GM18507 (cell line): ENCODE results near the gene MED22.
"Not testable (repeated sequence)": the region's sequence is repeated elsewhere in the genome, so short reads cannot be mapped to it uniquely, and the experiment has no call there.

Source experiments
- DNase-seq: peaks from one replicate; pipeline ENCODE4 v3.0.0; 2011; ENCODE audit warnings: low read depth; ENCODE audit not compliant: insufficient read length; ENCODE audit errors: extremely low spot score
- FAIRE-seq: peaks from 2 replicates; lab custom pipeline; 2011; peaks lifted over from hg19 to GRCh38; lab: Jason Lieb, UNC

The MED22 gene

GRCh38 chr9:133321411-133321935 is 26.5 kb downstream of the MED22 start:
- no peak for DNase-seq
- FAIRE-seq: no peak

DNA sequence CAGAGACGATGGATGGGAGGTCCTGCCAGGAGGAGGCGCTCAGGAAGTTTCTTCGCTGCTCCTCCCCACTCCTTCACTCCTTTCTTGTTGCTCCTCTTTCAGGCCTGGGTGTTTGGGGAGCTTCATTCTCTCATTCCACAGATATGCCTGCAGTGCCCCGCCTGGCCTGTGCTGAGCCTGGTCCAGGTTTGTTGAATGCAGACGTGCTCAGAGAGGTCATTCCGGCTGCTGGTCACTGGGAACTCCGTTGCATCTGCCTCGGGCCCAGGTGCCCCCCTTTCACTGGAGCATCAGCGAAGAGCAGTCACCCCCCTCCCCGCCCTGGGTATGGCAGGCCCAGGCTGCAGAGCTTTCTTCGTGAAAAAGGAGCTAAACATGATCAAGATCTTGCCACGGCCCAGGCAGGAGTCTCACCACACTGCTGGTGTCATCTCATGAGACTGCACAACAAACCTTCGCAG is 27.5 kb downstream of the MED22 start:
- FAIRE-seq (no peak), DNase-seq (no peak)

DNA sequence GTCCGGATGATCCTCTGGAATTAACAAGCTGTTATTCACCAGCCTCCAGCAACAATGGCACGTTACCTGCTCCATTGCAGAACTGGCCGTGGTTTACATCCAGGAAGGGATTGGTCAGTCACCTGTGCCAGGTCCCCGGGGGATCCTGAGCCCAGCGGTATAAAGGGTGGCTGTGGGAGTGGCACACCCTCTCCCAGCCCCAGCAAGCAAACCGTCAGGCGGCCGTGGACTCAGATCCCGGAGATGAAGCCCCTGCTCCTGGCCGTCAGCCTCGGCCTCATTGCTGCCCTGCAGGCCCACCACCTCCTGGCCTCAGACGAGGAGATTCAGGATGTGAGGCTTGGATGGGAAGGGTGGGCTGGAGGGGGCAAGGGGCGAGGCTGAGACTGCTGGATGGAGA is 30.4 kb downstream of the MED22 start:
- not testable (repeated sequence) for FAIRE-seq, DNase-seq

DNA sequence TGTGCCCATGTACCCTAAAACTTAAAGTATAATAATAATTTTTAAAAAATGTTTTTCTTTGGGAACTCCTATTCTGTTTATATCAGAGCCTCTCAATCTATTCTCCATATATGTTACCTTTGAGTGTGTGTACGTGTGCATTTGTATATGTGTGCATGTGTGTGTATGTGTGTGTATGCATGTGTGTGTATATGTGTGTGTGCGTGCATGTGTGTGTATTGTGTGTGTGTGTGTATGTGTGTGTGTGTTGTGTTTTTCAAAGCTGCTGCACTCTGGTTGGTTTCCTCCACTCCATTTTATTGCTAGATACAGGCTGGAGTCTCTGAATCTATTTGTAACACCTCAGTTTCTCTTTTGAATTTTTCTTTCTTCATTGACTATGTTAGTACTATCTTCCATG is 31.9 kb downstream of the MED22 start:
- no peak for DNase-seq
- FAIRE-seq: no peak

DNA sequence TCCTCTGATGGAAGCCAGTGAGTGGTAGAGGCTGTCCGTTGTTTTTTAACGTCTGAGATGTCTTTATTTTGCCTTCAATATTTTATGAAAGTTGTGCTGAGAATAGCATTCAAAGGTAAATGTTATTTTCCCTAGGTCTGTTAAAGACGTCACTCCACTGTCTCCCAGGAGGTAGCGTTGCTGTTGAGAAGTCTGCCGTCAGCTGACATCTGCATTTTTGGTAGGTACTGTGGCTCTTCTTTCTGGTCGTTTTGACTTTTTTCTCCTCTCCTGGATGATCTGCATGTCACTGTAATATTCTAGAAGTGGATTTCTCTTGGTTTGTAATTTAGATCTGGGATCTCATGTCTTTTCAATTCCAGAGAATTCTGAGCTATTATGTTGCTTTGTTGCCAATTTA is 38.3 kb downstream of the MED22 start:
- FAIRE-seq (no peak), DNase-seq (no peak)

GRCh38 chr9:133307301-133307700 is 40.6 kb downstream of the MED22 start:
- DNase-seq: no peak
- no peak for FAIRE-seq

DNA sequence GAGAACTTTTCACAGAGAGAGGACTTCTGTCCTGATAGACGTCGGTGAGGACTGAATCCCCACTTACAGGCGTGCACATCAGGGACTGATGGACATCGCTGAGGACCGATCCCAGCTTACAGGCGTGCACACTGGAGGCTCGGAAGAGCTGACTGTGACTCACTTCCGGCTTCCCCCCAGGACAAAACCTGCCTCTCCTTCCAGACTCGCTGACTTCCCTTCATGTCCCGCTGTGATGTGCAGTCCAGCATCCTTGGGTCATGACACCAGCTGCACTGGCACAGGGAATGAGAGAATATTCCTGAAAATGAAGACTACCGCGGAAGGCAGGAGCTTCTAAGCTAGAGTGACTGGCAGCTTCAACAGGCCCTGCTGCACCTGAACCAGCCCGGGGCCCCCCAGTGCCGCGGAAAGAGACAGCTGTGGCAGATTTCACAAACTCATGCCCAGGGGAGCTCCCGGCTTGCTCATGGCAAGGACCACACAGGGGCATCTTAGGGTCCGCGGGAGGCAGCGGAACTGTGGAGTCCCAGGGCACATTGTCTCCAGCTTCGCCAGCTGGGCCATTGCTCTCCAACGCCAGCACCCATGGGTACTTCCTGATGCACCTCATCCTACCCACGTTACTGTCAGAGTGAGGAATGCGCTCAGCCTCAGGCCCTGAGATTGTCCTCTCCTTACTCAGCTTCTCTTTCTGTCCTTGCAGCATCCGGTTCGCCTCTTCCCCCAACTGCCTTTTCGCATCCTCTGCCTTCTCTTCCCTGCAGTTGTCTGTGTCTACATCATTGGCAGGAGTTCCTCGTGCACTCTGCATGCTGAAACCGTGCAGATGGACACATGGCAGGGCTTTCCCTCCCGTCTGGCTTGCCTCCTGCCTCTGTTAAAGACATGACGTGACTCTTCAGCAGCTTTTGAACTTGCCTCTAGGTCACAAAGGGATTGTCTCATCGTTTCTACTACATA is 41.4 kb downstream of the MED22 start:
- DNase-seq: no peak
- FAIRE-seq: no peak

GRCh38 chr9:133305731-133306130 is 42.2 kb downstream of the MED22 start:
- FAIRE-seq: no peak

GRCh38 chr9:133304477-133305377 is 43.2 kb downstream of the MED22 start:
- no peak for DNase-seq
- FAIRE-seq: no peak

More at GRCh38 chr9:133305731-133306130, 42.2 kb downstream of the MED22 start:
- DNase-seq: no peak

DNA sequence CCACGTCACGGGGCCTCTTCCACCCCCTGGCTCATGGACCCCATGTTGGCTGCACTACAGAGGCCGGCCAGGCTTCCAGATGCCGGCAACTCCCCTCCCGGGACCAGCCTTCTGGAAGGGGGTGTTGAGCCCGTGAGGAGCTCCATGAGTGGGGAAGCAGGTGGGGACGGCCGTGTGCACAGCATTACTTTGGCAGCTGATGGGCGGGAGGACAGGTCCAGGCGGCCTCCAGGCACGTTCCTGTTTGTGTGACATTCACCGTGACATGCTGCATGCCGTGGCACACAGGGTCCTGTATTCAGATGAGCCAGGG is 43.8 kb downstream of the MED22 start:
- DNase-seq (no peak), FAIRE-seq (no peak)

DNA sequence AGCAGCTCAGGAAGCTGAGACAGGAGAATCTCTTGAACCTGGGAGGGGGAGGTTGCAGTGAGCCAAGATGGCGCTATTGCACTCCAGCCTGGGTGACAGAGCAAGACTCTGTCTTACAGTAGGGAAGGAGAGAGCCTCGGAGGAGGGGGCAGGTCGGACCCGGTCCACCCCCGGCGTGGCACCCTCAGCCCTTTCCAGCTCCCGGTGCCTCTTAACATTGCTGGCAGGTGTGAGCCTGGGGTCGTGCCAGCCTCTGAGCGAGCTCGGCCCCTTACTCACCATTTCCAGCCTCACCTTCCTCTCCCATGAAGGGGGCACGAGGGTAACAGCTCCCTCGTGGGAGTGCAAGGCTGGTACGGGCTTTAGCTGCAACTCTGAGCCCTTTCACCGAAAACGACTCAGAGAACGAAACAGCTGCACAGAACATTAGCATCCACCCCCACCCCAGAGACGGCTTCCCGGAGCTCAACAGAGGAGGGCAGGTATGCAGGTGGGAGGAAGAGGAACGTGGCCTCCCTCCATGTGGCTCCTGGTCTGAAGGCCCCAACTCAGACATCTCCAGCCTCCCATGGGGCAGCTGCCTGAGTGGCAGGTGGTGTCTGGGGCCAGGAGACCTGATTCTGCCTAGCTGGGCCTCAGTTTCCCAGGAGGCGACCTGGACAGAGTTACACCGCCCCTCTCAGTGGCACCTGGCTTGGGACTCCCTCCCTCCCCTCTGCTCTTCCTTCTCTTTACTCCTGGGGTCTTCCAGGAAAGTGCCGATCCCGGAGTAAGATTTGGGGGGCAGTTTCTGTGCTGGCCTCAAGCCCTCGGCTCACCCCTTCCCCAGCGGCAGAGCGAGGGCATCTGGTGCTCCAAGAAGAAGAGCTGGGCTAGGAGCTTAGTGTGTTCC is 44.4 kb downstream of the MED22 start:
- DNase-seq (no peak), FAIRE-seq (no peak)

DNA sequence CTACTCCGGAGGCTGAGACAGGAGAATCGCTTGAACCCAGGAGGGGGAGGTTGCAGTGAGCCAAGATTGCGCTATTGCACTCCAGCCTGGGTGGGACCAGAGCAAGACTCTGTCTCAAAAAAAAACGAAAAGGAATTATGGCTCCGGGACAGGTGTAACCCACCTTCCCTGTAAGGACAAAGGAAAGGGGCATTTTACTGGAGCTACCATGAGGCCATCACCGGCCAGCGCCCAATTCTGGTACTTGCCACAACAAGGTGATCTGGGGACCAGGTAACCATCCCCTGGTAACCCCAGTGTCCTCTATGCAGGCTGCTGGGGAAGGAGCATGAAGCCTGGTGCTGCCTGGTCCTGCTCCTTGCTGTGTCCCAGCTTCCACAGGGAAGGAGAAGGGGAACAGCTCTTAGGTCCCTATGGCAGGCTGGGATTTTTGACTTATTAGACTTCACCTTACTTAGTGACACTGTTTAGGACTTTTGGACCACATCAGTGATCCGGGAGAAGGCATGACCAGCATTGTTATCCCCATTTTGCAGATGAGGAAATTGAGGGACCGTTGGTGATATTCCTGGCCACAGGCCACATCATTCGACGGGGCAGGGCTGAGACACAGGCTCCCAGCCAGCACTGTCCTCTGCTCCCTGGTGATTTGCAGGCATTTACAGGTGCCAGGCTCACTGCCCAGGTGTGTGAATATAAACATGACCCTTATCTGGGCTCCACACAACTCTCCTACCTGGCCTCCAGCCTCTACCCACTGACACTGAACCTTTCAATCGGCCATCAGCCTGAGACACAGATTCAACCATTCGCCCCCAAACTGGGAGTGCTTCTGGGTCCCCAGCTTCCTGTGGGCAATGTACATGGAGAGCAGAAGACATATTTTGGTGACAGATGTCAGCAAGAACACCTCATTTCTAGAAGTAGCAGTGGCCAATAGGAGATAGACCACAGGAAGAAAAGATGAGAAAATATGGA is 46.4 kb downstream of the MED22 start:
- no peak for FAIRE-seq
- no peak for DNase-seq

- not testable (repeated sequence) for DNase-seq, FAIRE-seq
These were observed 47.9 kb downstream of the MED22 start for GRCh38 chr9:133299996-133300395.

- DNase-seq (no peak), FAIRE-seq (no peak)
These were observed 53.7 kb downstream of the MED22 start for GRCh38 chr9:133294257-133294656.

- DNase-seq: no peak
These were observed 57.1 kb downstream of the MED22 start for GRCh38 chr9:133290751-133291302.

More at GRCh38 chr9:133290751-133291302, 57.1 kb downstream of the MED22 start:
- no peak for FAIRE-seq
